ENCODE results near the gene BUB1B.

The BUB1B gene

DNA sequence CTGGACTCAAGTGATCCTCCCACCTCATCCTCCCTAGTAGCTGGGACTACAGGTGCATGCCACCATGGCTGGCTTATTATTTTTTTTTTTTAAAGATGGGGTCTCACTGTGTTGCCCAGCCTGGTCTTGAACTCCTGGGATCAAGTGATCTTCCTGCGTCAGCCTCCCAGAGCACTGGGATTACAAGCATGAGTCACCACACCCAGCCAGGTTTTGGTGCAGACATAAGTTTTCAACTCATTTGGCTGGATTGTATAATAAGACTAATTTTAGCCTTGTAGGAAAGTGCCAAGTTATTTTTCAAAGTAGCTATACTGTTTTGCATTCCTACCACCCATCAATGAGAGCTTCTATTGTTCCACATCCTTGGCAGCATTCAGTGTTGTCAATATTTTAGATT, 32.1 kb downstream of the BUB1B start:
- H2BK15ac ChIP-seq (ENCODE audit: low read depth, poor library complexity, severe bottlenecking), result no peak overlapping the region
- H3K36me3 ChIP-seq (ENCODE audit: control insufficient read depth in 1 of 2, insufficient read depth in 2 of 2, low read depth in 1 of 2, low read length in 2 of 2), result no peaks in the 10 kb centered on the region
- no peak overlapping the region for H2AK5ac ChIP-seq (ENCODE audit: low read length, severe bottlenecking)
- no peak overlapping the region for H3K9ac ChIP-seq (ENCODE audit: low read length)
- H3K14ac ChIP-seq (ENCODE audit: low read length in 2 of 2), result no peak overlapping the region
- no peak overlapping the region for H4K91ac ChIP-seq (ENCODE audit: low read length)
- H3K27me3 ChIP-seq (ENCODE audit: control insufficient read depth in 1 of 2, insufficient read depth in 1 of 2, low read length in 2 of 2), result no peaks in the 10 kb centered on the region
- H2AFZ ChIP-seq (ENCODE audit: low read depth, low read length), result no peak overlapping the region
- no peak overlapping the region for H3K27ac ChIP-seq (ENCODE audit: low read length, poor library complexity, severe bottlenecking)
- H3K4me2 ChIP-seq (ENCODE audit: low read length, poor library complexity, severe bottlenecking), result no peak overlapping the region
- no peak overlapping the region for H2BK120ac ChIP-seq (ENCODE audit: low read depth, low read length)
- no peak overlapping the region for H3K4me3 ChIP-seq (ENCODE audit: insufficient read depth in 1 of 2, low read depth in 1 of 2, low read length in 2 of 2)
- no peaks in the 10 kb centered on the region for H3K4me1 ChIP-seq (ENCODE audit: control insufficient read depth, insufficient read depth, low read depth, low read length)
- H3K23ac ChIP-seq (ENCODE audit: low read length in 2 of 2), result no peak overlapping the region
- 69% methylated on average over 1 of the region's 1 CpG for WGBS
- H2BK12ac ChIP-seq (ENCODE audit: low read length in 2 of 2), result no peak overlapping the region
- H3K79me1 ChIP-seq (replicated peaks; ENCODE audit: low read length, poor library complexity, severe bottlenecking), result peaks cover 9% of the 10 kb centered on the region
- H2BK5ac ChIP-seq (ENCODE audit: low read depth, low read length, poor library complexity, severe bottlenecking), result no peak overlapping the region
- no peak overlapping the region for H3K18ac ChIP-seq (ENCODE audit: low read depth in 1 of 2, low read length in 2 of 2)
- DNase-seq, result peak; percentile 28
- no peaks in the 10 kb centered on the region for H3K9me3 ChIP-seq (ENCODE audit: control insufficient read depth, low read length)
- no peak overlapping the region for H3K4ac ChIP-seq (ENCODE audit: low read depth in 1 of 2, low read length in 2 of 2)
- H4K8ac ChIP-seq (ENCODE audit: low read length), result no peak overlapping the region

DNA sequence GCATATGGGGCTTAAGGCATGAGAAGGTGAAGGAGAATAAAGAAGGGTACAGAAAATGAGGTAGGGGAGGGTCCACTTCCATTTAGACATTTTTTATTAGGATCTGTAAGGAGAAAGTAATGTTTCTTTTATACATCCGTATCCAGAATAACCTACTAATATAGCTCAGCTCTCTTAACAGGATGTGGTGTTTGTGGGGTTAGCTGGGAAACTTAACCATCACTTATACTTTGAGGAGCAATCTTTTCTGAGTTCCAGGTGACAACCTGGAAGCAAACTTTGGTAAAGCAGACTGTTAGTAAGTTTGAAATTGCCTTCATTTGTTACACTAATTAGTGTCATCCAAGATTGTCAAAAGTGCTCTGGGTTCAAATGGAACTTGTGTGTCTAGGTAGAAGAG, 36.6 kb downstream of the BUB1B start:
- Histone ChIP-seq H3K36me3 (ENCODE audit: control insufficient read depth in 1 of 2, insufficient read depth in 2 of 2, low read depth in 1 of 2, low read length in 2 of 2) (peaks cover 0 to 4% of the 10 kb centered on the region in 2 experiments), H3K27ac (ENCODE audit: low read length, poor library complexity, severe bottlenecking) (no peak overlapping the region), H3K23ac (ENCODE audit: low read length in 2 of 2) (no peak overlapping the region), H3K9me3 (ENCODE audit: control insufficient read depth, low read length) (no peaks in the 10 kb centered on the region), H2BK12ac (ENCODE audit: low read length in 2 of 2) (no peak overlapping the region), H2AFZ (ENCODE audit: low read depth, low read length) (no peak overlapping the region), H3K4me1 (ENCODE audit: control insufficient read depth, insufficient read depth, low read depth, low read length) (no peaks in the 10 kb centered on the region), H3K79me1 (replicated peaks; ENCODE audit: low read length, poor library complexity, severe bottlenecking) (peaks cover 9% of the 10 kb centered on the region), H2AK5ac (ENCODE audit: low read length, severe bottlenecking) (no peak overlapping the region), H3K4ac (ENCODE audit: low read depth in 1 of 2, low read length in 2 of 2) (no peak overlapping the region), H3K9ac (ENCODE audit: low read length) (no peak overlapping the region), H2BK5ac (ENCODE audit: low read depth, low read length, poor library complexity, severe bottlenecking) (no peak overlapping the region), H4K8ac (ENCODE audit: low read length) (no peak overlapping the region), H3K4me2 (ENCODE audit: low read length, poor library complexity, severe bottlenecking) (no peak overlapping the region), H2BK120ac (ENCODE audit: low read depth, low read length) (no peak overlapping the region), H3K14ac (ENCODE audit: low read length in 2 of 2) (no peak overlapping the region), H2BK15ac (ENCODE audit: low read depth, poor library complexity, severe bottlenecking) (no peak overlapping the region), H3K27me3 (ENCODE audit: control insufficient read depth in 1 of 2, insufficient read depth in 1 of 2, low read length in 2 of 2) (no peaks in the 10 kb centered on the region), H4K91ac (ENCODE audit: low read length) (no peak overlapping the region), H3K18ac (ENCODE audit: low read depth in 1 of 2, low read length in 2 of 2) (no peak overlapping the region), H3K4me3 (ENCODE audit: insufficient read depth in 1 of 2, low read depth in 1 of 2, low read length in 2 of 2) (no peak overlapping the region)
- no CpG with 5 or more reads among the region's 1 CpG for WGBS
- no peak for DNase-seq

GRCh38 chr15:40198355-40199085, 37.7 kb downstream of the BUB1B start:
- Histone ChIP-seq H3K14ac (ENCODE audit: low read length in 2 of 2) (no peak overlapping the region), H2AK5ac (ENCODE audit: low read length, severe bottlenecking) (no peak overlapping the region), H2AFZ (ENCODE audit: low read depth, low read length) (no peak overlapping the region), H3K18ac (ENCODE audit: low read depth in 1 of 2, low read length in 2 of 2) (no peak overlapping the region), H4K8ac (ENCODE audit: low read length) (no peak overlapping the region), H3K4me1 (ENCODE audit: control insufficient read depth, insufficient read depth, low read depth, low read length) (no peaks in the 10 kb centered on the region), H3K23ac (ENCODE audit: low read length in 2 of 2) (no peak overlapping the region), H3K27ac (ENCODE audit: low read length, poor library complexity, severe bottlenecking) (no peak overlapping the region), H3K79me1 (replicated peaks; ENCODE audit: low read length, poor library complexity, severe bottlenecking) (peaks cover 4% of the 10 kb centered on the region), H2BK15ac (ENCODE audit: low read depth, poor library complexity, severe bottlenecking) (no peak overlapping the region), H3K4ac (ENCODE audit: low read depth in 1 of 2, low read length in 2 of 2) (no peak overlapping the region), H3K9me3 (ENCODE audit: control insufficient read depth, low read length) (no peaks in the 10 kb centered on the region), H2BK5ac (ENCODE audit: low read depth, low read length, poor library complexity, severe bottlenecking) (no peak overlapping the region), H3K4me2 (ENCODE audit: low read length, poor library complexity, severe bottlenecking) (no peak overlapping the region), H4K91ac (ENCODE audit: low read length) (no peak overlapping the region), H2BK12ac (ENCODE audit: low read length in 2 of 2) (no peak overlapping the region), H2BK120ac (ENCODE audit: low read depth, low read length) (no peak overlapping the region), H3K9ac (ENCODE audit: low read length) (no peak overlapping the region), H3K4me3 (ENCODE audit: insufficient read depth in 1 of 2, low read depth in 1 of 2, low read length in 2 of 2) (no peak overlapping the region), H3K27me3 (ENCODE audit: control insufficient read depth in 1 of 2, insufficient read depth in 1 of 2, low read length in 2 of 2) (no peaks in the 10 kb centered on the region), H3K36me3 (ENCODE audit: control insufficient read depth in 1 of 2, insufficient read depth in 2 of 2, low read depth in 1 of 2, low read length in 2 of 2) (peaks cover 0 to 4% of the 10 kb centered on the region in 2 experiments)
- WGBS, result 100% methylated on average over 1 of the region's 1 CpG
- DNase-seq, result no peak

GRCh38 chr15:40204100-40204499, 43.2 kb downstream of the BUB1B start:
- DNase-seq, result no peak
- WGBS, result 100% methylated on average over 1 of the region's 1 CpG
- no peak overlapping the region for H3K14ac ChIP-seq (ENCODE audit: low read length in 2 of 2)

More at GRCh38 chr15:40204100-40204499, 43.2 kb downstream of the BUB1B start:
- H3K18ac ChIP-seq (ENCODE audit: low read depth in 1 of 2, low read length in 2 of 2), result no peak overlapping the region
- no peak overlapping the region for H3K27ac ChIP-seq (ENCODE audit: low read length, poor library complexity, severe bottlenecking)
- H3K4ac ChIP-seq (ENCODE audit: low read depth in 1 of 2, low read length in 2 of 2), result no peak overlapping the region
- H3K4me1 ChIP-seq (ENCODE audit: control insufficient read depth, insufficient read depth, low read depth, low read length), result no peaks in the 10 kb centered on the region
- no peak overlapping the region for H3K23ac ChIP-seq (ENCODE audit: low read length in 2 of 2)
- H3K9ac ChIP-seq (ENCODE audit: low read length), result no peak overlapping the region
- no peak overlapping the region for H4K91ac ChIP-seq (ENCODE audit: low read length)
- H3K4me3 ChIP-seq (ENCODE audit: insufficient read depth in 1 of 2, low read depth in 1 of 2, low read length in 2 of 2), result no peak overlapping the region
- H3K79me1 ChIP-seq (replicated peaks; ENCODE audit: low read length, poor library complexity, severe bottlenecking), result peaks cover 1% of the 10 kb centered on the region
- H2BK120ac ChIP-seq (ENCODE audit: low read depth, low read length), result no peak overlapping the region
- no peaks in the 10 kb centered on the region for H3K27me3 ChIP-seq (ENCODE audit: control insufficient read depth in 1 of 2, insufficient read depth in 1 of 2, low read length in 2 of 2)
- H2BK5ac ChIP-seq (ENCODE audit: low read depth, low read length, poor library complexity, severe bottlenecking), result no peak overlapping the region
- no peak overlapping the region for H3K4me2 ChIP-seq (ENCODE audit: low read length, poor library complexity, severe bottlenecking)
- no peak overlapping the region for H4K8ac ChIP-seq (ENCODE audit: low read length)
- no peaks in the 10 kb centered on the region for H3K9me3 ChIP-seq (ENCODE audit: control insufficient read depth, low read length)
- H2AFZ ChIP-seq (ENCODE audit: low read depth, low read length), result no peak overlapping the region
- no peak overlapping the region for H2BK15ac ChIP-seq (ENCODE audit: low read depth, poor library complexity, severe bottlenecking)
- H2BK12ac ChIP-seq (ENCODE audit: low read length in 2 of 2), result no peak overlapping the region
- H2AK5ac ChIP-seq (ENCODE audit: low read length, severe bottlenecking), result no peak overlapping the region
- peaks cover 0 to 7% of the 10 kb centered on the region in 2 experiments for H3K36me3 ChIP-seq (ENCODE audit: control insufficient read depth in 1 of 2, insufficient read depth in 2 of 2, low read depth in 1 of 2, low read length in 2 of 2)

Measured in mesenchymal stem cell (in vitro differentiated cells and primary cell).